HEK293 (cell line): ENCODE measurements around the gene CELF6.

Experiments
- CTCF ChIA-PET: fragments of 350-600 bp; formaldehyde crosslinking; extraction: SDS; loops from one replicate; lab custom pipeline; 2021; ENCODE audit warnings: antibody characterized with exemption; lab: Yijun Ruan, JAX
- POLR2A ChIA-PET: fragments of 300-600 bp; formaldehyde crosslinking; extraction: SDS; loops from one replicate; lab custom pipeline; 2020; ENCODE audit warnings: antibody characterized with exemption, inconsistent platforms; lab: Yijun Ruan, JAX
- H3K27ac ChIP-seq: fragments of 200-500 bp; sonication (Bioruptor generic); 2 replicates; pipeline ENCODE4 v1.5.1; 2014; ENCODE audit warnings: low read depth, low read length, control low read depth, inconsistent platforms; ENCODE audit errors: extremely low read depth
- H3K36me3 ChIP-seq, 2 experiments: fragments of 200-500 bp in 1 of 2; sonication (Bioruptor generic) in 1 of 2; 1 replicate in 1 of 2; 2 replicates in 1 of 2; pipeline ENCODE4 v1.5.1; 2014 to 2017; ENCODE audit warnings: inconsistent platforms in 2 of 2, low read length in 2 of 2; ENCODE audit not compliant: control insufficient read depth in 2 of 2, insufficient read depth in 1 of 2
- H3K4me1 ChIP-seq: fragments of 200-500 bp; sonication (Bioruptor generic); 2 replicates; pipeline ENCODE4 v1.5.1; 2014; ENCODE audit warnings: mild to moderate bottlenecking, low read length, inconsistent platforms; ENCODE audit not compliant: control insufficient read depth, insufficient read depth
- H3K4me3 ChIP-seq: 2 replicates; pipeline ENCODE4 v1.5.1; 2011; ENCODE audit warnings: low read depth, mild to moderate bottlenecking, control low read depth, low read length, moderate library complexity
- H3K9me3 ChIP-seq: fragments of 200-500 bp; sonication (Bioruptor generic); 2 replicates; pipeline ENCODE4 v1.5.1; 2014; ENCODE audit warnings: low read depth, low read length, inconsistent platforms; ENCODE audit not compliant: control insufficient read depth, insufficient read depth
- BCL11A ChIP-seq: fragments of 450-650 bp; formaldehyde crosslinking; IDR thresholded peaks from 2 replicates; pipeline ENCODE4 v1.5.1; 2016; ENCODE audit warnings: low read depth, missing biosample characterization, missing genetic modification characterization
- GLIS1 ChIP-seq: fragments of 450-650 bp; formaldehyde crosslinking; IDR thresholded peaks from 2 replicates; pipeline ENCODE4 v1.5.1; 2016; ENCODE audit warnings: missing biosample characterization, missing genetic modification characterization
- HOXC10 ChIP-seq: sonication (generic); formaldehyde crosslinking; IDR thresholded peaks from 2 replicates; pipeline ENCODE4 v1.8.1; 2023; ENCODE audit warnings: mild to moderate bottlenecking, missing genetic modification reagents
- KLF7 ChIP-seq: fragments of 450-650 bp; formaldehyde crosslinking; IDR thresholded peaks from 2 replicates; pipeline ENCODE4 v1.5.1; 2016; ENCODE audit warnings: missing biosample characterization, missing genetic modification characterization, borderline replicate concordance
- REPIN1 ChIP-seq: fragments of 450-650 bp; formaldehyde crosslinking; IDR thresholded peaks from 2 replicates; pipeline ENCODE4 v1.5.1; 2017; ENCODE audit warnings: missing biosample characterization, missing genetic modification characterization, low read depth
- ZBTB1 ChIP-seq: fragments of 450-650 bp; formaldehyde crosslinking; IDR thresholded peaks from 2 replicates; pipeline ENCODE4 v1.5.1; 2016; ENCODE audit warnings: missing biosample characterization, missing genetic modification characterization
- ZBTB17 ChIP-seq: fragments of 450-650 bp; formaldehyde crosslinking; IDR thresholded peaks from 2 replicates; pipeline ENCODE4 v1.5.1; 2016; ENCODE audit warnings: missing biosample characterization, missing genetic modification characterization
- ZFP3 ChIP-seq: fragments of 450-650 bp; formaldehyde crosslinking; IDR thresholded peaks from 2 replicates; pipeline ENCODE4 v1.5.1; 2016; ENCODE audit warnings: low read depth, missing biosample characterization, missing genetic modification characterization
- ZNF121 ChIP-seq: fragments of 450-650 bp; formaldehyde crosslinking; IDR thresholded peaks from 2 replicates; pipeline ENCODE4 v1.5.1; 2016; ENCODE audit warnings: missing biosample characterization, missing genetic modification characterization
- ZNF155 ChIP-seq: fragments of 450-650 bp; formaldehyde crosslinking; IDR thresholded peaks from 2 replicates; pipeline ENCODE4 v1.5.1; 2016; ENCODE audit warnings: missing biosample characterization, missing genetic modification characterization
- ZNF16 ChIP-seq: fragments of 450-650 bp; formaldehyde crosslinking; IDR thresholded peaks from 2 replicates; pipeline ENCODE4 v1.5.1; 2016; ENCODE audit warnings: low read depth, missing biosample characterization, missing genetic modification characterization
- ZNF184 ChIP-seq: fragments of 450-650 bp; IDR thresholded peaks from 2 replicates; pipeline ENCODE4 v1.5.1; 2018; ENCODE audit warnings: missing biosample characterization, mild to moderate bottlenecking, missing genetic modification characterization
- ZNF221 ChIP-seq: fragments of 450-650 bp; formaldehyde crosslinking; IDR thresholded peaks from 2 replicates; pipeline ENCODE4 v1.5.1; 2017; ENCODE audit warnings: missing biosample characterization, missing genetic modification characterization, borderline replicate concordance
- ZNF311 ChIP-seq: fragments of 450-650 bp; formaldehyde crosslinking; IDR thresholded peaks from 2 replicates; pipeline ENCODE4 v1.5.1; 2017; ENCODE audit warnings: missing biosample characterization, missing genetic modification characterization, borderline replicate concordance
- ZNF324 ChIP-seq: fragments of 450-650 bp; formaldehyde crosslinking; IDR thresholded peaks from 2 replicates; pipeline ENCODE4 v1.5.1; 2016; ENCODE audit warnings: missing biosample characterization, missing genetic modification characterization
- ZNF433 ChIP-seq: fragments of 450-650 bp; formaldehyde crosslinking; IDR thresholded peaks from 2 replicates; pipeline ENCODE4 v1.5.1; 2016; ENCODE audit warnings: missing biosample characterization, missing genetic modification characterization, low read depth
- ZNF48 ChIP-seq: fragments of 450-650 bp; formaldehyde crosslinking; IDR thresholded peaks from 2 replicates; pipeline ENCODE4 v1.5.1; 2016; ENCODE audit warnings: missing biosample characterization, missing genetic modification characterization
- ZNF518A ChIP-seq: fragments of 450-650 bp; formaldehyde crosslinking; conservative IDR thresholded peaks from 2 replicates; pipeline ENCODE4 v1.5.1; 2016; ENCODE audit warnings: low read depth, missing biosample characterization, missing genetic modification characterization
- ZNF561 ChIP-seq: fragments of 450-650 bp; IDR thresholded peaks from 2 replicates; pipeline ENCODE4 v1.5.1; 2018; ENCODE audit warnings: missing biosample characterization, missing genetic modification characterization, borderline replicate concordance
- ZNF571 ChIP-seq: fragments of 450-650 bp; formaldehyde crosslinking; IDR thresholded peaks from 2 replicates; pipeline ENCODE4 v1.5.0; 2017; ENCODE audit warnings: missing biosample characterization, missing genetic modification characterization
- ZNF768 ChIP-seq: fragments of 450-650 bp; formaldehyde crosslinking; IDR thresholded peaks from 2 replicates; pipeline ENCODE4 v1.5.1; 2018; ENCODE audit warnings: missing biosample characterization, mild to moderate bottlenecking, missing genetic modification characterization
- TF ChIP-seq, protein P1 (sequence below): fragments of 450-650 bp; formaldehyde crosslinking; IDR thresholded peaks from 2 replicates; pipeline ENCODE4 v1.5.1; 2016; ENCODE audit warnings: missing biosample characterization, missing genetic modification characterization

The CELF6 gene

DNA sequence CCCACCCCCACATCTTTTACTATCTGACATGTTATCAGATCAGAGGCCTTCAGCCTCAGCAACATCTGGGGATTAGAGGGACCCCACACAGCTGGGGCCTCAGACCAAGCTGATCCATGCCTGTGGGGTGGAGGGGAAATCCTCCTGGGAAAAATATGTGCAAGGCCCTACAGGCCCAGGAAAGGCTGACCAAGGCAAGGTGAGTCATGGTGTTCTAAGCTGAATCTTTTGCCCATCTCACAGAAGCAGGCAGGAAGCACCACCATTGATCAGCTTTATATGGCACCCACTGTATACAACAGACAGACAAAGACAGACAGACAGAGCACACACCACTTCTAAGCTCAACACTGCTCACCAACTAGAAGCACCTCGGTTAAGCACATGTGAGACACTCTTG lies 35.2 kb downstream of the CELF6 start (continued):
- TF ChIP-seq ZNF518A: no peak
- TF ChIP-seq ZNF221 (tag by site-specific recombination): no peak
- no peak for TF ChIP-seq ZNF324 (tag by site-specific recombination)
- no peak for TF ChIP-seq ZFP3 (tag by site-specific recombination)
- no peak for TF ChIP-seq GLIS1 (tag by site-specific recombination)
- no peak for TF ChIP-seq ZNF311 (tag by site-specific recombination)
- TF ChIP-seq, protein P1, sequence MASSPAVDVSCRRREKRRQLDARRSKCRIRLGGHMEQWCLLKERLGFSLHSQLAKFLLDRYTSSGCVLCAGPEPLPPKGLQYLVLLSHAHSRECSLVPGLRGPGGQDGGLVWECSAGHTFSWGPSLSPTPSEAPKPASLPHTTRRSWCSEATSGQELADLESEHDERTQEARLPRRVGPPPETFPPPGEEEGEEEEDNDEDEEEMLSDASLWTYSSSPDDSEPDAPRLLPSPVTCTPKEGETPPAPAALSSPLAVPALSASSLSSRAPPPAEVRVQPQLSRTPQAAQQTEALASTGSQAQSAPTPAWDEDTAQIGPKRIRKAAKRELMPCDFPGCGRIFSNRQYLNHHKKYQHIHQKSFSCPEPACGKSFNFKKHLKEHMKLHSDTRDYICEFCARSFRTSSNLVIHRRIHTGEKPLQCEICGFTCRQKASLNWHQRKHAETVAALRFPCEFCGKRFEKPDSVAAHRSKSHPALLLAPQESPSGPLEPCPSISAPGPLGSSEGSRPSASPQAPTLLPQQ (tag by site-specific recombination): no peak
- no peak for TF ChIP-seq ZNF16
- TF ChIP-seq ZBTB1 (tag by site-specific recombination): no peak
- no peak for TF ChIP-seq ZNF121 (tag by site-specific recombination)
- TF ChIP-seq ZNF184 (tag by site-specific recombination): no peak
- TF ChIP-seq REPIN1 (tag by site-specific recombination): no peak
- no peak for TF ChIP-seq ZNF561
- no peak for TF ChIP-seq ZNF571
- no peak for TF ChIP-seq ZNF155

GRCh38 chr15:72281713-72282112 lies 38.2 kb downstream of the CELF6 start:
- no peak overlapping the region for H3K4me3 ChIP-seq
- H3K36me3 ChIP-seq: no peaks in the 10 kb centered on the region
- H3K27ac ChIP-seq: no peak overlapping the region
- H3K9me3 ChIP-seq: no peaks in the 10 kb centered on the region
- no peak for TF ChIP-seq HOXC10
- no peak for TF ChIP-seq ZNF48 (tag by site-specific recombination)
- no peak for TF ChIP-seq REPIN1 (tag by site-specific recombination)
- TF ChIP-seq, all 188 proteins: peak for 0
- H3K4me1 ChIP-seq: no peaks in the 10 kb centered on the region
- CTCF ChIA-PET: interaction anchor here (1.0 to 2.2 kb wide), 2 partner anchors 9 to 33 kb away, joined by 6 to 9 read pairs; no protein-coding TSS in a partner anchor
- POLR2A ChIA-PET: interaction anchor here (1.7 kb wide), 1 partner anchor 52 kb away, joined by 8 read pairs; the partner anchor contains the start of gene PKM

- Histone ChIP-seq H3K4me3 (no peak overlapping the region), H3K9me3 (no peaks in the 10 kb centered on the region), H3K4me1 (no peaks in the 10 kb centered on the region), H3K36me3 (no peaks in the 10 kb centered on the region), H3K27ac (no peak overlapping the region)
- POLR2A ChIA-PET: interaction anchor here (1.7 kb wide), 1 partner anchor 51 kb away, joined by 8 read pairs; the partner anchor contains the start of gene PKM
- CTCF ChIA-PET: interaction anchor here (2.2 to 3.5 kb wide), 2 partner anchors 32 to 34 kb away, joined by 6 to 9 read pairs; no protein-coding TSS in a partner anchor
- TF ChIP-seq ZNF768 (no peak), ZNF433 (tag by site-specific recombination) (no peak), KLF7 (no peak), BCL11A (no peak), ZBTB17 (no peak)
Observed at GRCh38 chr15:72280751-72281150, 39.2 kb downstream of the CELF6 start.
